Suppressor macrophage treated with lipopolysaccharide for 4 hours (primary cell): ENCODE data around the gene SLC7A10.
"Not testable (repeated sequence)": the region's sequence is repeated elsewhere in the genome, so short reads cannot be mapped to it uniquely, and the experiment has no call there.

Experiments
- DNase-seq: peaks from one replicate; pipeline ENCODE4 v3.0.0-alpha.2; 2020

Gene SLC7A10

DNA sequence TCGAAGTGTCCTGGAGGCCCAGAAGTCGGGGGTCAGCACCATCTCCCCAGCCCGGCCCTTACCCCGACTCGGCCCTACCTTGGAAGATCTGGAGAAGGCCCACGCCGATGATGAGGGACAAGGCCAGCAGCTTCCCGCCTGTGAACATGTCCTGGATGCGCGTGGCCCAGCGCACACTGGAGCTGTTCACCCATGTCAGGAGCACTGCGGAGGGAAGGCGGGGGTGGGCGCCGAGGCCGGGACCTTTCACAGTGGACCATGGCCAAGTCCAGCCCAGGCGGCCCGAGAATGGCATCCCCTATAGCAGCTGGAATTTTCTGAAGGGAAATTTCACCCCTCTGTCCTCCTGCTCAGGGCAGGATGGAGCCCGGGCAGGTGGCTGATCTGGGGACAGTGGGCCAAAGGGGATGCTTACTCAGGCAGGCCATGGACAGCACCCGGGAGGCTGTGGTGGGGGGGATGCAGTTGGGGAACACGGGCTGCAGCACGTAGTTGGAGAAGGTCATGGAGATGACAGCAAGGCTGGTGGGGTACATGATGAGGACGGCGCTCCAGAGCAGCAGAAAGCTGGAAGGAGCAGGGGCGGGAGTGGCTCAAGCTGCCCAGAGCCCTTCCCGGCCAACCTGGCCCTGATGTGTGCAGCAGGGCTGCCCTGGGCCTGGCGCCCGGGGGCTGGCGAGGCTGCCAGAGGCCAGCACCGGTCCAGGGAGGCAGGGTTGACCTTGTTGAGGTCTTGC is 13.0 kb downstream of the SLC7A10 start:
- DNase-seq = no peak

DNA sequence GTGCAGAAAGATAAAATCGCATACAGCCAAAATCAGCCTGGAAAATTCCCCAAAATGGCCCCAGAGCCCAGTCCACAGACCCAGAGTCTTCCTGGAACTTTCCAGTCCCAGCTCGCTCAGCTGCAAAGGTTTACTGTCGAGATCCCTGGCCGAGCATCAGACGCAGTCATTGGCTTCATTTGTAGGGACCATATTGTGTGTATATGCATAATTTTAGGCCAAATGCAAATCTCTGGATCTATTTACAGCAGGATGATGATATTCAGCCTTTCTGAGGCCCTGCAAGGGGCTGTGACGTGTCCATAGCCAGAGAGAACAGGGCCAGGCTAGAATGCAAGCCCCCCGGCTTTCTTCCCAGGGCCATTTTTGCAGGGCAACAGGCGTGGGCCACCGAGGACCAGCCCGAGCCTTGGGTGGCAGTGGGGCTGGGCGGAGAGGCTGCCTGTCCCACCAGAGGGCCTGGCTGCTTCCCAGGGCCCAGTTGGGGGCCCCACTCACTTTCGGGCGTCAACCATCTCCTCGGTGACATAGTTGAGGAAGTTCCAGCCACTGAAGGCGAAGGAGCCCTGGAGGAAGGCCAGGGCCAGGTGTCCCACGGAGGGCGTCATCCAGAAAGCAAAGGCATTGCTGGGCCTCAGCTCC is 13.7 kb downstream of the SLC7A10 start:
- DNase-seq = no peak

DNA sequence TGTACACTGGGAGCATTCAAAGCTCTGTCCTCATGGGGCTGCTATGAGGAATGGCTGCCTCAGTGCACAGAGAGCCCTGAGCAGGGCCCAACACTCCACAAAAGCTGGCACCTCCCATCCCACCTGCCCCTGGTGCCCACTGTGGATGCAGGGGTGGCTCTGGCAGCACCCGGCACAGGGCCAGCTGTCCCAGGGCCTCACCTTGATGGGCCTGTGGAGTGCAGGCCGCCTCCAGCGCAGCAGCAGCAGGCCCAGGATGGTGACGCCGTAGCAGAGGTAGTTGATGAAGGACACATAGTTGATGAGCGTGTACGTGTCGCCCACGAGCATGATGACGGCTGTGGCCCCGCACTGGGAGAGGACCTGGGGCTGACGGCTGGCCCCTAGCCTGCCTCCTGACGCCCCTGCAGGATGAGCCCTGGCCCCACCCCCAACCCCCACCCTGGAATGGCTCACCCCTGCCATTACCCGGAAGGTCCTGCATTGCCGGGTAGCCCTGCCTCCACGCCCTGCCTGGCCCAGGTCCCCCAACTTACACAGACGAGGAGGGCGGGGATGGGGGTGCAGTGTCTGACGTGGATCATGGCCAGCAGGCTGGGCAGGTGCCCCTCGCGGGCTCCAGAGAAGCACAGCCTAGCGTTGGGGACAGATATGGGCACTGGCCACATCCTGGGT is 15.2 kb downstream of the SLC7A10 start:
- no peak for DNase-seq

DNA sequence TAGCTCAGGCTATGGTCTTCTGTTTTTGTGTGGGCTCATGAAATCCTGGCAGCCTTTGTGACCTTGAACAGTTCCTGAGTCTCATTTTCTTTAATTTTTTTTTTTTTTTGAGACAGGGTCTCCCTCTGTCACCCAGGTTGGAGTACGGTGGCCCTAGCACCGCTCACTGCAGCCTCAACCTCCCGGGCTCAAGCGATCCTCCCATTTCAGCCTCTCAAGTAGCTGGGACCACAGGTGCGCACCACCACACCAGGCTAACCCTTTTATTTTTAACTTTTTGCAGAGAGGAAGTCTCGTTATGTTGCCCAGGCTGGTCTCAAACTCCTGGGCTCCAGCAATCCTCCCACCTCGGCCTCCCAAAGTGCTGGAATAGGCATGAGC is 15.8 kb downstream of the SLC7A10 start:
- not testable (repeated sequence) for DNase-seq

DNA sequence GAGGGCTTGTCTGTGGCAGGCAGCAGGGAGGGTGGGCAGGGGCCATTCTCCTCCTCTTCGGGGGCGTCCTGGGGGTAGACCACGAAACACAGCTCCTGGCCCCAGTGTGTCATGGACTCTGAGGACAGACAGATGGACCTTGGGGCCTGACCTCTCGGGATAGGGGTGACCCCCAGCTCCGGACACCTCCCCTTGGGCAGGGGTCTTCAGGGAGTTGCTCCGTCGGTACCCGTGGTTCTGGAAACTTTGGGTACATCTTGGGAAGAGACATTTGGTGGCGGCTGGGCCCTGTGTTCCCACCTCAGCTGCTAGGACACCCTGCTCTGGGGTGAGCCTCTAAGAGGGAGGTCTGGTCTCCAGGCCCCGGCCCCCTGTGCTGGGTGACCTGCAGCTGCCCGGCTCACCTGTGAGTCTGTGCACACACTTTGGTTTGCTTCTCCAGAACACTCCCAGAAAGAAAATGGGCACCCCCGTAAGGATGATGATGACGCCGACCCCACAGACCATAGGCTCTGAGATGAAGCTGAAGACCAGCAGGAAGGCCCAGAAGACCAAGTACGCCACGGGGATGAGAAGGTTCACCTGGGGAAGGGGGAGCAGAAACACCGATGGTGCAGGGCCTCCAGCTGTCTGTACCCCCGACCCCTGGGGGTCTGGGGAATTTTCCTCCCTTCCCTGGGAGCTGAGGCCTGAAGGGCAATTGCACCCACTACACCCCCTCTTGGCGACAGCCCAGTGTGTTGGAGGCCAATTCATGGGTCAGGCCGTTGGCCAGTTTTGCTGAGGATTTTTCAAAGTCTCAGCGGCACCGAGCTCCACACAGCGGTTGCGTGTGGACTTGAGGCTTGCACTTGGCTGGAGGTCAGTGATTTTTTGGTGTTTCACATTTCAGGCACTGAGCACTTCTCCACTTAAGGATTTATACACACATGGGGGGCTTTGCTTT is 16.5 kb downstream of the SLC7A10 start:
- DNase-seq = no peak

DNA sequence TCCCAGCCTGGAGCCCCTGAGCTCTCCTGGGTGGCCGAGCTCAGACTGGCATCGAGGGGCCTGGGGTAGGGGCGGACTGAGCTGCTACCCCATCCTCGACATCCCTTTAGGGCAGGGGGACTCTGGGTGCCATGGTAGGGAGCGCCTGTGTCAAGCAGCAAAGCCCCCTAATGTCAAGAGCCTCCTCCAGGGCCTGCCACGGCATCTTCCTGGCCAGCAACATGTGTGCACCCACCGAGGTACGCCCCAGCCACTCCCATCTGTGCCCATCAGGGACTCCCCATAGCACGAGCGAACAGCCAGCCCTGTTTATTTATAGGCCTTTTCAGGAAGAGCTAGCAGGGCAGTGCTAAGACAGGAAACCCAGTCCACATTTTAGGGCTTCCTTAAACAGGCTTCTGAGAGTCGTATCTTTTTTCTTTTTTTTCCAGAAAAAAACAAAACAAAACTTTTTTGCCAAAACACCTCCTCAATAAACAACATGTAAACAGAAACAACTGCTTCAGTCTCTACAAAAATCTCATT is 17.2 kb downstream of the SLC7A10 start:
- DNase-seq = no peak

DNA sequence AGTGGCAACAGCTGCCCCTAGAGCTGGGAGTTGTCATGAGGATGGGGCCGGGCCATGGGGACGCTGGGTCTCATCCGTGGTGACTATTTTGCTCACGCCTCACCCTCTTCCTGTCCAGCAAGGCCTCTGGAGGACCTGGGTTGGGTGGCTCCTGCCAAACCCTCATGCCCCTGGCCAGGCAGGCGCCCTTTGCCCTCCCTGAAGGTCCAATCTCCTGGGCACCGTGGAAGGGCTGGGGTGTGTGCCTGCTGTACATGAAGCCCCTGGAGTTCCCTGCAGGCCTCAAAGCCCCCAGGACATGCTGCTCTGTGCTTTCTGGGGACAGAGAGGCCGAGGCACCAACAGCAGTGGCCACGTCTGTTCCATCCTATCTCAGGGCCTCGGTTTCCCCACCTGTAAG is 17.7 kb downstream of the SLC7A10 start:
- DNase-seq = no peak

DNA sequence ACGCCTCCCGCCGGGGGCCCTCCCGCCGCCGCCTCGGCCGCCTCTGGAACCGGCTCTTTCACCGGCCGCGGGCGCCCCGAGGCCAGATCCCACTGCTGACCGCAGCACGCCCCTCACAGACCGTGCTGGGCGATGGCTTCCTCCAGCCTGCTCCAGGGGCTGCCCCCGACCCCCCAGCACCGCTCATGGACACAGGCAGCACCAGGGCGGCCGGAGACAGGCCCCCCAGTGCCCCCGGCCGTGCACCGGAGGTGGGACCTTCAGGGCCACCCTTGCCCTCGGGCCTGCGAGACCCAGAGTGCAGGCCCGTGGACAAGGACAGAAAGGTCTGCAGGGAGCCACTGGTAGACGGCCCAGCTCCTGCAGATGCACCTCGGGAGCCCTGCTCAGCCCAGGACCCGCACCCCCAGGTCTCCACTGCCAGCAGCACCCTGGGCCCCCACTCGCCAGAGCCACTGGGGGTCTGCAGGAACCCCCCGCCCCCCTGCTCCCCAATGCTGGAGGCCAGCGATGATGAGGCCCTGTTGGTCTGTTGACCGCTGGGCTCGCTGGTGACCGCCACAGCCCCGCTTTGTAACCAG is 18.5 kb downstream of the SLC7A10 start:
- DNase-seq = no peak

DNA sequence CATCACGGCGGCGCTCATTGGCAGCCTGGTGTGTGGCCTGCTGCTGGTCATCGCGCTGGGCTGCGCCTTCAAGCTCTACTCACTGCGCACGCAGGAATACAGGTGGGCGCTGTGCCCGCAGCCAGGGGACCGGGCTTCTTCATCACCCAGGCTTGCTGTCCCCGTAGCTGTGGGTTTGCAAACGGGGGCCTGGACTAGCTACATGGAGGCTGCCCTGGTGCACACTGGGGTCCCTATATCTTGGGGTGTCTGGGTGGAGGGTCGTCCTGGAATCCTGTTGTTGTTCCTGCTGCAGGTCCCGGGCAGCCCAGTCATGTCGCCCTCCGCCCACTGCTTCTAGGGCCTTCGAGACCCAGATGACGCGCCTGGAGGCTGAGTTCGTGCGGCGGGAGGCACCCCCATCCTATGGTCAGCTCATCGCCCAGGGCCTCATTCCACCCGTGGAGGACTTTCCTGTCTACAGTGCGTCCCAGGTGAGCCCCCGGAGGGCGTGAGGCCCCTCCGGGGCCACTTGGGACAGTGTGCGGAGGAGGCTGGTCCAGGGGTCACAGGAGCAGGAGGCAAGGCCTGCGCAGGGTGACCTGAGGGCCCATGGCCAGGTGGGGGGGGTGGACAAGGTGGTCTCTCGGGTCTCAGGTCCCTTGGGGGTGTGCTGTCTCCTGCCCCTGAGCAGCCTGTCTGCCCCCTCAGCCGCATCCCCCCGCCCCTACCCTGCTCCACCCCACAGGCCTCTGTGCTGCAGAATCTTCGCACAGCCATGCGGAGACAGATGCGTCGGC is 19.2 kb downstream of the SLC7A10 start:
- no peak for DNase-seq

DNA sequence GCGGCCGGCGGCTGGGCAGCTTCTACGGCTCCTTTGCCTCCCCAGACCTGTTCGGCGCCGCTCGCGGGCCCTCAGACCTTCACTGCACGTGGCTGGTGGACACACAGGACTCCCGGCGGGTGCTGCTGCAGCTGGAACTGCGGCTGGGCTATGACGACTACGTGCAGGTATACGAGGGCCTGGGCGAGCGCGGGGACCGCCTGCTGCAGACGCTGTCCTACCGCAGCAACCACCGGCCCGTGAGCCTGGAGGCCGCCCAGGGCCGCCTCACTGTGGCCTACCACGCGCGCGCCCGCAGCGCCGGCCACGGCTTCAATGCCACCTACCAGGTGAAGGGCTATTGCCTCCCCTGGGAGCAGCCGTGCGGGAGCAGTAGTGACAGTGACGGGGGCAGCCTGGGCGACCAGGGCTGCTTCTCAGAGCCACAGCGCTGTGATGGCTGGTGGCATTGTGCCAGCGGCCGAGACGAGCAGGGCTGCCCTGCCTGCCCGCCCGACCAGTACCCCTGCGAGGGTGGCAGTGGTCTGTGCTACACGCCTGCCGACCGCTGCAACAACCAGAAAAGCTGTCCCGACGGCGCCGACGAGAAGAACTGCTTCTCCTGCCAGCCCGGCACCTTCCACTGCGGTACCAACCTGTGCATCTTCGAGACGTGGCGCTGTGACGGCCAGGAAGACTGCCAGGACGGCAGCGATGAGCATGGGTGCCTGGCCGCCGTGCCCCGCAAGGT is 20.0 kb downstream of the SLC7A10 start:
- no peak for DNase-seq

DNA sequence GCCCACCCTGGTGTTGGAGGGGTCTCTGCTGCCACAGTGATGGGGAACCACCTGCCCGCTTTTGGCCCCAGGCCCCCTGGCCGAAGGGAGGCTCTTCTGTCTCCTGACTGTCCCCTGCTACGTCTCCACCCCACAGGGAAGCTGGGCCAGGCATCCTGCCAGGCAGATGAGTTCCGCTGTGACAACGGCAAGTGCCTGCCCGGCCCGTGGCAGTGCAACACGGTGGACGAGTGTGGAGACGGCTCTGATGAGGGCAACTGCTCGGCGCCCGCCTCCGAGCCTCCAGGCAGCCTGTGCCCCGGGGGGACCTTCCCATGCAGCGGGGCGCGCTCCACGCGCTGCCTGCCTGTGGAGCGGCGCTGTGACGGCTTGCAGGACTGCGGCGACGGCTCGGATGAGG is 20.5 kb downstream of the SLC7A10 start:
- no peak for DNase-seq

DNA sequence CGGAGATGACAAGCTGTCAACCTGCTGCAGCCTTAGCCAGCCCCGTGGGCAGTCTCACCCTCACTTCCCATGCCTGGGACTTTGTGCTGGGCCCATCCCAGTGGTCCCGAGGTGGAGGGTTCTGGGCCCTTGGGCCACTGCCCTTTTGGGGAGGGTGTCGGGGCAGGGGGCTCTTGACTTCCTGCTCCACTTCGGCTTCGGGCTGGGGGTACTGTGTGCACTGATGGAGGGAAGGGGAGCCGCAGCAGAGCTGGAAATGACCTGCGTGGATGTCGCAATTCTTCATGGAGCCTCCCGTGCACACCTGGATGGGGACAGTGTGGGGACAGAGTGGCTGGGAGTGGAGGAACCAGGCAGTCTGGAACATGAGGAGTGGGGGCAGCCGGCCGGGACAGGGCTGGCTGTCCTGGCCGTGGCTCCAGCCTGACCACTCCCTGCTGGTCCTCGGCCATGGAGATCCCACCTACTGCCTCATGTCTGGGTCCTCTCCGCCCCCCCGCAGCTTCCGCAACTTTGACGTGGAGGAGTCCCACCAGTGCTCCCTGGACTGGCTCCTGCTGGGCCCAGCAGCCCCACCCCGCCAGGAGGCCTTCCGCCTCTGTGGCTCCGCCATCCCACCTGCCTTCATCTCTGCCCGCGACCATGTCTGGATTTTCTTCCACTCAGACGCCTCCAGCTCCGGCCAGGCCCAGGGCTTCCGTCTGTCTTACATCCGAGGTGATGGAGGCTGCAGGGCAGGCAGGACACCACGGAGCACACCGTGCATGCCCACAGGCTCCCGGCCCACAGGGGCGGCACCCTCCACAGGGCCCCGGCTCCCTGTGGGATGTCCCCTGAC is 21.3 kb downstream of the SLC7A10 start:
- DNase-seq = no peak

DNA sequence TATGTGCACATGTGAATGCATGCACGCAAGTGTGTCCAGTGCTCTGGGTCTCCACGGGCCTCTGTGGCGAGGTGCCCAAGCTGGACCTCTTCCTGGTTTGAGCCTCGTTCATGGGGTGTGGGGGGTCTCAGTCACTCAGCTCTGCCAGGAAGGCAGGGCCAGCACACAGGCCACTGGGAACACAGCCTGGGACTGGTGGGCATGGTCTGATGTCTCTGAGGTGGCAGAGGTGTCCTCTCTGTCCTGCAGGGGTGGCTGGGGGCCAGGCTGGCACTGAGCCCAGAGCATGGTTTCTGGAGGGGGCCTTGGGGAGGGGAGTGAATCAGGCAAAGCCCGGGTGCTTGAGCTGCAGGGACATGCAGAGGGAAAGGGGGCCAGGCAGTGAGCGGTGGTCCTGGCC is 22.1 kb downstream of the SLC7A10 start:
- DNase-seq = no peak

DNA sequence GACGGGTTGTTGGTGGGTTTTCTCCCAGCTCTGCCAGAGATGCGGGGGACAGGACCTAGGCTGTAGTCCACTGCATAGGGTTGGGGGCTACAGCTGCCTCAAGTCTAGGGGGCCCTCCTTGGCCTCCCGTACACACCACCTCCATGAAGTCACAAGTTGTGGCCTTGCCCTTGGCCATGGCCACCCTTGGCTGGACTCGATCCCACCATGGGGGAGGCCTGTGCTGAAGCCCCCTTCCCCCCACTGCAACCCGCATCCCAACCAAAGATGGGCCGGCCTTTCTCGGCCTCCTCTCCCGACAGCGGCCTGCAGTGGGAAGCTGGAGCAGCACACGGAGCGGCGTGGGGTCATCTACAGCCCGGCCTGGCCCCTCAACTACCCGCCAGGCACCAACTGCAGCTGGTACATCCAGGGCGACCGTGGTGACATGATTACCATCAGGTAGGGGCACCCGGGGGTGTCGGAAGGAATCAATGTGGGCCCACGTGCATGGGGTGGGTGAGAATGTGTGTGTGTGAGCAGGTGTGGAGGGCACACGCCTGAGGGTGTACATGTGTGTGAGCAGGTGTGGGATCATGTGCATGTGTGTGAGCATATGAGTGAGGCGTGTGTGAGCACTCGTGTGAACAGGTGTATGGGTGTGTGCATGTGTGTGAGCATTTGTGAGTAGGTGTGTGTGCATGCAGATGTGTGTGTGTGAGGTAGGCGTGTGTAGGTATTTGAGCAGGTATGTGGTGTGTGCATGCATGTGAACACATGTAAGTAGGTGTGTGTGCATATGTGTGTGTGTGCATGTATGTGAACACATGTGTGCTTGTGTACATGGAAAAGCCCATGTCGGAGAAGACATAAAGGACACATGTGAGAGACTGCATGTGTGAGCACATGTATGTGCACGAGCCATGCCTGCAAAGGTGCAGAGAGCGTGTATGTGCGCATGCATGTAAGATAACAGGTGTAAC is 22.8 kb downstream of the SLC7A10 start:
- DNase-seq = no peak

DNA sequence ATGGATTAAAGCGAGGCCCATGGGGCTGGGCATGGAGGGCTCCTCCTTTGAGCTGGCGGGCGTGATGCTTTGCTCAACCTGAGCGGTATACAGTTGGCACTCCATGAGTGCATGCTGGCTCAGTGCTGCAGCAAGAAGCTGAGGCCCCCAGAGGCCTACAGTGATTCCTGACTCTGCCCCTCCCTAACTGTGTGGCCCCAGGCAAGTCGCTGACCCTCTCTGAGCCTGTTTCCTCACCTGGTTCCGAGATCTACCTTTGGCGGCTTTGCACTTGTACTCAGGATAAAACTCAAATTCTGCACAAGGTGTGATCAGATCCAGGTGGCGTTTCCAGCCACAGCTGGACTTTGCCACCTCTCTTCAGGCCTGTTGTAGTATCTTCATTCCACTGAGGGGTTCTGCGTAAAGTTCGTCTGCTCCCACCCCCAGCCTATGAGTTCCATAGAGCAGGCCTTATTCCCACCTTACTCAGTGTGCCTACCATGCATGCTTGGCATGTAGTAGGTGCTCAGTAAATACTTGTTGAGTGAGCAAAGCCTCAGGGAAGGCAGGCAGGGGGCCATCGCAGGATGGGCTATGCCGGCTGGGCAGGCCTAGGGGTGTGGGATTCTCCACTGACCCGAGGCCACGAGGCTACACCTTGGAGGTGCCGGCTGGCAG is 23.6 kb downstream of the SLC7A10 start:
- DNase-seq = no peak

DNA sequence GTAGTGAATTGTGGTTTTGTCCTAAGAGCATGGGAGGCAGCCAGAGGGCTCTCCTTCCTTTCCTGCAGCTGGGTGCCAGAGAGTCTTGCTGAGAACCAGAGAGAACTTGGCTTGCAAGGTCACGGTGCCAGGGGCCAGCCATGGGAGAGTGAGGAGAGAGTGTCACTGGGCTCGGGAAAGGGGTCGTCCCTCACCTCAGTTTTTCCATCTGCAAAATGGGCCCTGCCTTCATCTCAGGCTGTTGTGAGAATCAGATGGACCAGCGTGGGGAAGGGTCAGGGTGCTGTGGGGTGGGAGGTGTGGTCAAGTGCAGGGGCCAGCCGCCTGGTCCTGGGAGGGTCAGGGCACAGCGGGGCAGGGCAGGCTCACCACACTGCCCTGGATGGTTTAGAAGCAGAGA is 24.2 kb downstream of the SLC7A10 start:
- DNase-seq = no peak

DNA sequence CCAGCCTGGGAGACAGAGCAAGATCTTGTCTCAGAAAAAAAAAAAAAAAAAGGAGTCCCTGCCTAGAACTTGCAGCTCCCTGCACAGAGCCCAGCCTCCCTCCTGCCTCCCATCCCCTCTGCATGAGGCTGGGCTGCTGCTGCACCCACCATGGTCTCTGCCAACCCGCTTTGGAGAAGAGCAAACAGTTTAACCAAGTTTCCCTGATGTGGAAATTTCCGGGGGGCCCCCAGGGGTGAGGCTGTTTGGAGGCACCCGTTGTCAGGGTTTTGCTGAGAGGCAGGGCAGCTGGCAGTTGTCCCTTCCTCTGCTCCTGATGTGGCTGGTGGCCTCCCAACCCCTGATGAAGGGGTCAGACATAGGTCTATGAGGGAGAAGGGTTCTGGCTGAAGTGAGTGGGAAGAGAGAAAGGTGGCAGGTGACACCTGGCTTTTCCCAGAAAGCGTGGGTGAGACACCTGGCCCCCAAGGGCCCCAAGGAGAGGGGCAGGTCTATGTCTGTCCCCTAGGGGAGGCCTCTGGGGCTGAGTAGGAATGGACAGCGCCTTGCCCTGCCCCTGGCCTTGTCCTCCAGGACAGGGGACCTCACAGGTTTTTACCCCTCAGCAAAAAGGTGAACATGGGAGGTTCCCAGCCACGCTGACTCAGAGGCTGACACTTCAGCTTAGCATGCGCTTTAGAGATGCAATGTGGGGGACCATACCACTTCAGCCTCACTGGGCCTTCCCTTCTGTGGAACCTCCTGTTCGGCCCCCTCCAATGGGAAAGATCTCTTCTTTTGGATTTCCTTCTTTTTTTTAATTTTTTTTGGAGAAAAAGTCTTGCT is 26.0 kb downstream of the SLC7A10 start:
- DNase-seq = no peak
